Neuronal stem cell (in vitro differentiated cells): Measurements from ENCODE around the gene ELMO1.

Source experiments
- DNase-seq: peaks from one replicate; pipeline ENCODE4 v3.0.0-alpha.2; 2013; ENCODE audit warnings: low spot score
- H2AFZ ChIP-seq: one replicate; pipeline ENCODE4 v1.6.1; 2013; ENCODE audit warnings: mild to moderate bottlenecking, low read length, inconsistent platforms
- H2AK5ac ChIP-seq: 2 replicates; pipeline ENCODE4 v1.6.1; 2013; ENCODE audit warnings: low read depth, mild to moderate bottlenecking, inconsistent platforms, low read length, moderate library complexity, mixed read lengths
- H2BK120ac ChIP-seq: 2 replicates; pipeline ENCODE4 v1.6.1; 2013; ENCODE audit warnings: low read depth, mild to moderate bottlenecking, inconsistent platforms, low read length, moderate library complexity, mixed read lengths
- H2BK12ac ChIP-seq: one replicate; pipeline ENCODE4 v1.6.1; 2013; ENCODE audit warnings: low read length, inconsistent platforms
- H2BK15ac ChIP-seq: 2 replicates; pipeline ENCODE4 v1.6.1; 2013; ENCODE audit warnings: mild to moderate bottlenecking, low read length, inconsistent platforms, mixed read lengths
- H2BK5ac ChIP-seq: one replicate; pipeline ENCODE4 v1.6.1; 2013; ENCODE audit warnings: inconsistent platforms, mild to moderate bottlenecking, low read length, moderate library complexity
- H3K14ac ChIP-seq: one replicate; pipeline ENCODE4 v1.6.1; 2013; ENCODE audit warnings: low read length, inconsistent platforms
- H3K18ac ChIP-seq: 2 replicates; pipeline ENCODE4 v1.6.1; 2013; ENCODE audit warnings: low read length, inconsistent platforms
- H3K23ac ChIP-seq: 2 replicates; pipeline ENCODE4 v1.6.1; 2013; ENCODE audit warnings: low read depth, mild to moderate bottlenecking, mixed read lengths, low read length, inconsistent platforms; ENCODE audit not compliant: poor library complexity
- H3K27ac ChIP-seq: replicated peaks from 3 replicates; pipeline ENCODE4 v1.5.1; 2013; ENCODE audit warnings: low read length, inconsistent platforms
- H3K27me3 ChIP-seq, 3 experiments: 2 replicates each; pipeline ENCODE4 v1.6.1; 2013; ENCODE audit warnings: low read length in 3 of 3, mild to moderate bottlenecking in 2 of 3, inconsistent platforms in 1 of 3, low read depth in 1 of 3, mixed read lengths in 1 of 3, moderate library complexity in 1 of 3; ENCODE audit not compliant: control insufficient read depth in 3 of 3, insufficient read depth in 3 of 3
- H3K36me3 ChIP-seq, 2 donors: replicated peaks in 1 of 2; 2 replicates each; pipeline ENCODE4 v1.6.1; 2013; ENCODE audit warnings: low read length in 2 of 2; ENCODE audit not compliant: control insufficient read depth in 2 of 2, insufficient read depth in 2 of 2
- H3K4ac ChIP-seq: 2 replicates; pipeline ENCODE4 v1.6.1; 2013; ENCODE audit warnings: inconsistent platforms, mild to moderate bottlenecking, low read length, moderate library complexity
- H3K4me1 ChIP-seq, 2 donors: 1 replicate in 1 of 2; 2 replicates in 1 of 2; pipeline ENCODE4 v1.6.1; 2013; ENCODE audit warnings: low read length in 2 of 2, low read depth in 1 of 2; ENCODE audit not compliant: control insufficient read depth in 2 of 2, insufficient read depth in 1 of 2
- H3K4me2 ChIP-seq: one replicate; pipeline ENCODE4 v1.6.1; 2013; ENCODE audit warnings: mild to moderate bottlenecking, low read length, inconsistent platforms; ENCODE audit not compliant: insufficient read depth, poor library complexity, severe bottlenecking
- H3K4me3 ChIP-seq, 2 donors: 2 replicates each; pipeline ENCODE4 v1.5.1; 2013; ENCODE audit warnings: low read length in 2 of 2, mild to moderate bottlenecking in 2 of 2, inconsistent platforms in 1 of 2, moderate library complexity in 1 of 2
- H3K79me1 ChIP-seq: one replicate; pipeline ENCODE4 v1.6.1; 2013; ENCODE audit warnings: low read depth, mild to moderate bottlenecking, inconsistent platforms, low read length, moderate library complexity
- H3K9ac ChIP-seq: one replicate; pipeline ENCODE4 v1.6.1; 2013; ENCODE audit warnings: mild to moderate bottlenecking, low read depth, low read length, inconsistent platforms; ENCODE audit not compliant: poor library complexity
- H3K9me3 ChIP-seq, 2 donors: replicated peaks in 1 of 2; 2 replicates each; pipeline versions ENCODE3 to v1.6.1; 2013; ENCODE audit warnings: low read length in 2 of 2, mild to moderate bottlenecking in 2 of 2, inconsistent platforms in 1 of 2, low read depth in 1 of 2, mixed read lengths in 1 of 2, moderate library complexity in 1 of 2; ENCODE audit not compliant: control insufficient read depth in 2 of 2, insufficient read depth in 1 of 2
- H4K8ac ChIP-seq: one replicate; pipeline ENCODE4 v1.6.1; 2013; ENCODE audit warnings: low read depth, mild to moderate bottlenecking, inconsistent platforms, low read length, moderate library complexity
- H4K91ac ChIP-seq: one replicate; pipeline ENCODE4 v1.6.1; 2013; ENCODE audit warnings: low read length, low read depth, mild to moderate bottlenecking, inconsistent platforms; ENCODE audit not compliant: poor library complexity
- WGBS, 2 donors: extraction: QIAGEN DNeasy Blood & Tissue Kit; methylation state at CpG; one replicate each; pipeline ENCODE4 v1.1.7; 2013; ENCODE audit warnings: missing lambda C conversion rate in 2 of 2, mixed read lengths in 1 of 2; ENCODE audit not compliant: insufficient read length in 2 of 2, insufficient replicate concordance in 1 of 2; ENCODE audit errors: extremely low coverage in 2 of 2; 5-methylcytosine and 5-hydroxymethylcytosine counted together

Gene ELMO1

GRCh38 chr7:37467002-37467401, 18.3 kb upstream of the ELMO1 start:
- no peak overlapping the region for H3K4ac ChIP-seq
- H4K8ac ChIP-seq: no peak overlapping the region
- no peak for DNase-seq
- peaks cover 0 to 2% of the 10 kb centered on the region in 2 donors for H3K4me1 ChIP-seq
- no peak overlapping the region for H3K9ac ChIP-seq
- H3K9me3 ChIP-seq: no peaks in the 10 kb centered on the region
- no peak overlapping the region for H2BK5ac ChIP-seq
- H3K14ac ChIP-seq: no peak overlapping the region
- H3K4me2 ChIP-seq: no peak overlapping the region
- no peaks in the 10 kb centered on the region for H3K27me3 ChIP-seq
- H2AK5ac ChIP-seq: no peak overlapping the region
- H3K4me3 ChIP-seq: no peak overlapping the region
- no peak overlapping the region for H4K91ac ChIP-seq
- H3K36me3 ChIP-seq: peaks cover 0 to 2% of the 10 kb centered on the region in 2 donors
- no peak overlapping the region for H2BK120ac ChIP-seq
- H3K18ac ChIP-seq: no peak overlapping the region
- no peak overlapping the region for H3K27ac ChIP-seq
- WGBS, 2 donors: no CpG with 5 or more reads among the region's 3 CpGs
- H3K79me1 ChIP-seq: no peaks in the 10 kb centered on the region
- no peak overlapping the region for H2BK15ac ChIP-seq
- no peak overlapping the region for H2AFZ ChIP-seq
- no peak overlapping the region for H2BK12ac ChIP-seq
- no peak overlapping the region for H3K23ac ChIP-seq

GRCh38 chr7:37462138-37462537, 13.5 kb upstream of the ELMO1 start:
- no peak overlapping the region for H3K4ac ChIP-seq
- H2BK120ac ChIP-seq: no peak overlapping the region
- H2BK15ac ChIP-seq: no peak overlapping the region
- H4K91ac ChIP-seq: no peak overlapping the region
- H2AK5ac ChIP-seq: no peak overlapping the region
- no peak overlapping the region for H3K27ac ChIP-seq
- no CpG with 5 or more reads among the region's 1 CpG for WGBS, 2 donors
- no peak overlapping the region for H3K4me2 ChIP-seq
- H3K9me3 ChIP-seq: no peaks in the 10 kb centered on the region
- H3K4me3 ChIP-seq: no peak overlapping the region
- no peak overlapping the region for H4K8ac ChIP-seq
- no peaks in the 10 kb centered on the region for H3K36me3 ChIP-seq
- H3K9ac ChIP-seq: no peak overlapping the region
- no peak overlapping the region for H3K23ac ChIP-seq
- H2BK12ac ChIP-seq: no peak overlapping the region
- no peak overlapping the region for H2AFZ ChIP-seq
- H3K14ac ChIP-seq: no peak overlapping the region
- no peaks in the 10 kb centered on the region for H3K79me1 ChIP-seq
- peaks cover 0 to 6% (median 0%) of the 10 kb centered on the region in 3 experiments for H3K27me3 ChIP-seq
- DNase-seq: no peak
- H2BK5ac ChIP-seq: no peak overlapping the region
- H3K18ac ChIP-seq: no peak overlapping the region
- H3K4me1 ChIP-seq: no peaks in the 10 kb centered on the region

- Histone ChIP-seq H3K36me3 (no peaks in the 10 kb centered on the region), H4K8ac (no peak overlapping the region), H3K9ac (no peak overlapping the region), H3K18ac (no peak overlapping the region), H3K27me3 (peaks cover 0 to 12% (median 0%) of the 10 kb centered on the region in 3 experiments), H3K4me3 (no peak overlapping the region), H2BK15ac (no peak overlapping the region), H2BK12ac (no peak overlapping the region), H3K4me1 (peaks cover 5% of the 10 kb centered on the region in 2 donors), H2AK5ac (no peak overlapping the region), H4K91ac (no peak overlapping the region), H3K9me3 (peaks cover 0 to 11% of the 10 kb centered on the region in 2 donors), H3K14ac (no peak overlapping the region), H2AFZ (no peak overlapping the region), H3K4me2 (no peak overlapping the region), H2BK5ac (no peak overlapping the region), H2BK120ac (no peak overlapping the region), H3K79me1 (no peaks in the 10 kb centered on the region), H3K4ac (no peak overlapping the region), H3K27ac (no peak overlapping the region), H3K23ac (no peak overlapping the region)
- DNase-seq: no peak
- WGBS, 2 donors: no CpG with 5 or more reads among the region's 3 CpGs
Observed at GRCh38 chr7:37455081-37455480, 6.4 kb upstream of the ELMO1 start.

- H3K79me1 ChIP-seq: no peaks in the 10 kb centered on the region
- no peak overlapping the region for H3K4me3 ChIP-seq
- H3K27me3 ChIP-seq: peaks cover 0 to 11% (median 3%) of the 10 kb centered on the region in 3 experiments
- H3K4ac ChIP-seq: no peak overlapping the region
- no peak overlapping the region for H4K8ac ChIP-seq
- no peak for DNase-seq
- no peaks in the 10 kb centered on the region for H3K36me3 ChIP-seq
- H2AFZ ChIP-seq: peak overlapping the region; percentile 44
- no peak overlapping the region for H3K14ac ChIP-seq
- no peak overlapping the region for H3K4me2 ChIP-seq
- no peak overlapping the region for H3K27ac ChIP-seq
- no peak overlapping the region for H3K18ac ChIP-seq
- peaks cover 5 to 11% of the 10 kb centered on the region in 2 donors for H3K4me1 ChIP-seq
- no peak overlapping the region for H2BK12ac ChIP-seq
- H4K91ac ChIP-seq: no peak overlapping the region
- peaks cover 0 to 11% of the 10 kb centered on the region in 2 donors for H3K9me3 ChIP-seq
- H2BK5ac ChIP-seq: no peak overlapping the region
- no peak overlapping the region for H3K23ac ChIP-seq
- no peak overlapping the region for H3K9ac ChIP-seq
- no peak overlapping the region for H2AK5ac ChIP-seq
- H2BK15ac ChIP-seq: no peak overlapping the region
- H2BK120ac ChIP-seq: no peak overlapping the region
- WGBS, 2 donors: no CpG with 5 or more reads among the region's 5 CpGs
Observed at GRCh38 chr7:37452346-37452745, 3.7 kb upstream of the ELMO1 start.
